Measurements from ENCODE around the gene COX19.

COX19 gene

DNA sequence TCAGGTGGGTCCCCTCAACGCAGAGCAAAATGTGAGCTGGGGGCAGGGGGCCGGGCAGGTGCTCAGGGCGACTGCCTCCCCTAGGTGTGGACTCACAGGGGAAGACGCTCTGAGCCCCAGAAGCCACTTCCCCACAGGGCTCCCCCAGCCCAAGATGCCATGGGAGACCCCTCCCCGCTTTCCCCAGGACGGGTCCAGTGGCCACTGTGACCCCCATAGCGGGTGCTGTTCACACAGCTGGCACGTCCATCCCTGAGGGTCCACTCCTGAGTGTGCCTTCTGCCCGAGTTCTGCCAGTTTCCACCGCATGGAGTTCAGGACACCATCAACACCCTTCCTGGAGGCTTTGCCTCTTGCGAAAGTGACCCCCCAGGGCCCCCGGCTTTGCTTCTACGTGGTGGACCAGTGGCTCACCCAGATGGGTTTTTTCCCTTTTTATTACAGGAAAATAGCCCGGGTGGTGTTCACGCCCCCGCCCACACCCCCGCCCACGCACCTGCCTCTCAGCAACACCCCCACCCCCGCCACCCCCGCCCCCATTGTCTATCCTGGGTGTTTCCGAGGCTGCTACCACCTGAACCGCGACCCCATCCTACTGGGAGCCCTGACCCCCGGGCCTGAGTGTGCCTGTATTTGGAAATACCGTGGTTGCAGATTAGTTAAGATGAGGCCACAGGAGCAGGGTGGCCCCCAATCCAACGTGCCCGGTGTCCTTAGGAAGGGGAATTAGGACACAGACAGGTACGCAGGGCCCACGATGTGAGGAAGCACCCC is 52.8 kb downstream of the COX19 start:
- peak; percentile 25 for DNase-seq

- peak; percentile 15 for DNase-seq
These were observed 53.6 kb downstream of the COX19 start for GRCh38 chr7:921581-922333.

- no peak for DNase-seq
These were observed 54.3 kb downstream of the COX19 start for GRCh38 chr7:921071-921461.

GRCh38 chr7:920351-921070 is 54.8 kb downstream of the COX19 start:
- DNase-seq, result peak; percentile 23

DNA sequence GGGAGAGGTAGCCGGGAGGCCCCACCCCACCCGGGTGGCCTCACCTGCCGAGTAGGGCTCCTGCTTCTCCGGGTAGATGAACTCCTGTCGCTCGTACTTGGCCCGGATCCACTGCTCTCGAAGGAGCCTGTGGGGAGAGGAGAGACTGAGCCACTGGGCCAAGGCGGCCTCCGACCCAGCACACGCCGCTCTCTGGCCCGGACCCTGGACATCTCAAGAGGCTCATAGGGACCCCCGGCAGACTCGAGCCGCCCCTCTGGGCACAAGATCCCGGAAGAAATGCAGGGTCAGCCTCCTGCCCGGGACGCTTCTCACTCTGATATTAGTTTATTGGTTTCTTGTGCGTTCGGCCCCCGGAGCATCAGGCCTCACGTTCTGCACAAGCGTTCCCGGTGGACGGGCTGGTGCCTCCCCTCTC is 55.4 kb downstream of the COX19 start:
- peak; percentile 7 for DNase-seq

- DNase-seq, result no peak
These were observed 56.3 kb downstream of the COX19 start for GRCh38 chr7:919114-919442.

GRCh38 chr7:918441-919113 is 56.8 kb downstream of the COX19 start:
- peak; percentile 10 for DNase-seq

- peak; percentile 2 for DNase-seq
These were observed 57.3 kb downstream of the COX19 start for GRCh38 chr7:918118-918425.

DNA sequence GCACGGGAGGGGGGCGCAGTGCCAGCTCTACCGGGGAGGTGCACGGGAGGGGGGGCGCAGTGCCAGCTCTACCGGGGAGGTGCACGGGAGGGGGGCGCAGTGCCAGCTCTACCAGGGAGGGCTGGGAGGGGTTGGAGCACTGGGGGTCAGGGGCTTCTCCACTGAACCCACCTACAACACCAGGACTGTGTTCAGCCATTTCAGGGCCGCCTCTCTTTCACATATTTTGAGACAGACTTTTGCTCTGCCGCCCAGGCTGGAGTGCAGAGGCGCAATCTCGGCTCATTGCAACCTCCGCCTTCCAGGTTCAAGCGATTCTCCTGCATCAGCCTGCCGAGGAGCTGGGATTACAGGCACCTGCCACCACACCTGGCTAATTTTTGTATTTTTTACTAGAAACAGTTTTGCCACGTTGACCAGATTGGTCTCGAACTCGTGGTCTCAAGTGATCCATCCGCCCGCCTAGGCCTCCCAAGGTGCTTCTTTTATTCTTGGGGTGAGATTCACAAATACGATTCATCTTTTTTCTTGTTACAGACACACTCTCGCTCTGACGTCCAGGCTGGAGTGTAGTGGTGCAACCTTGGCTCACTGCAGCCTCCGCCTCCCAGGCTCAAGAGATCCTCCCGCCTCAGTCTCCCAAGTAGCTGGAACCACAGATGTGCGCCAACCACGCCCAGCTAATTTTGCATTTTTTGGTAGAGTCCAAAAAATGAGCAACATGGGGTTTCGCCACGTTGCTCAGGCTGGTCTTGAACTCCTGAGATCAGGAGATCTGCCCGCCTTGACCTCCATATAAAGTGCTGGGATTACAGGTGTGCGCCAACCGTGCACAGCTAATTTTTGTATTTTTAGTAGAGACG is 57.9 kb downstream of the COX19 start:
- DNase-seq, result no peak

DNA sequence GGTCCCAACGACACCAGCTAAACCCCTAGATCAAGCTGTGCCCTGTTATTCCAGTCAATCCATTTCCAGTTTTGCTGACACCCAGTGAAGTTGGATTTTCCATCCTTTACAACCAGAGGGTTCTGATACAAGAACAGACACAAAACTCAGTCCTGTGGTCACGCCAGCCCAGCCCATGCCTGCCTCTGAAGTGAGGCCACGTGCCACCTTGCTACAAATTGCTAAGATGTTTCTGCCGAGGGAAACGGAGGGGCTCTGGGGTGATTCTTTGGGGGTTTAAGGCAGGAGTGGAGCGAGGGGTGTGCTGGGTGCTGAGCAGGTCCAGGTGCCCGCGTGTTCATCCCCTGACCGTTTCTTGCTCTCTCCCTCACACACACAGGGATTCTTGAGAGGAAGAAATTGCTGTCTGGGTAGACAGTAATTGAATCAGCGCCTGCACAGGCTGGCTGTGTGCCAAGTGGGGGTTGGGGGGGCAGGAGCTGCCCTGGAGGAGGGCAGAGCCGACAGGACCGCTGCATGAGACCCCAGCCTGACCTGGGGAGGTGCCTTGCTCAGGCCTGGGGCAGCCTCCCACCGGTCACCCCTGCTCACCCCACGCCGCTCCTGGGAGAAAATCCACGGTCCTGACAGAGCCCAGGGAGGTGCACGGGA is 58.9 kb downstream of the COX19 start:
- DNase-seq, result no peak

Data from activated naive CD4-positive, alpha-beta T cell treated with anti-CD3 and anti-CD28 coated beads, Interleukin-2, amount 50 U/mL, for 16 hours (primary cell).